Osteoblast (primary cell): ENCODE measurements around the gene SULT6B1. TPM values are rescaled to one million over a fixed set of nuclear protein-coding genes. Genes with fewer than 3 reads are reported as not detected.

Experiments
- DNase-seq: peaks from one replicate; pipeline ENCODE4 v3.0.0; 2011; ENCODE audit warnings: low spot score, mixed read lengths; ENCODE audit not compliant: insufficient read length; ENCODE audit errors: missing footprints
- H2AFZ ChIP-seq: 2 replicates; pipeline ENCODE4 v1.6.0; 2011; ENCODE audit warnings: mild to moderate bottlenecking, low read length
- H3K27ac ChIP-seq: 2 replicates; pipeline ENCODE4 v1.5.1; 2011; ENCODE audit warnings: mild to moderate bottlenecking, low read depth, low read length, moderate library complexity
- H3K27me3 ChIP-seq: 2 replicates; pipeline ENCODE4 v1.6.0; 2012; ENCODE audit warnings: mild to moderate bottlenecking, control low read depth, inconsistent platforms, low read length, moderate library complexity; ENCODE audit not compliant: insufficient read depth
- H3K36me3 ChIP-seq: 2 replicates; pipeline ENCODE4 v1.5.1; 2011; ENCODE audit warnings: mild to moderate bottlenecking, low read length, control low read depth, moderate library complexity; ENCODE audit not compliant: insufficient read depth
- H3K4me1 ChIP-seq: 2 replicates; pipeline ENCODE4 v1.5.1; 2011; ENCODE audit warnings: mild to moderate bottlenecking, low read length, control low read depth, moderate library complexity; ENCODE audit not compliant: insufficient read depth
- H3K4me2 ChIP-seq: 2 replicates; pipeline ENCODE4 v1.6.0; 2011; ENCODE audit warnings: mild to moderate bottlenecking, low read length; ENCODE audit not compliant: insufficient read depth
- H3K4me3 ChIP-seq: fragments of 200-600 bp; sonication (generic); 3 replicates; pipeline ENCODE4 v1.5.1; 2012; ENCODE audit warnings: mild to moderate bottlenecking, low read length, inconsistent platforms; ENCODE audit not compliant: insufficient read depth
- H3K79me2 ChIP-seq: 2 replicates; pipeline ENCODE4 v1.6.0; 2012; ENCODE audit warnings: mild to moderate bottlenecking, low read length, control low read depth, inconsistent platforms; ENCODE audit not compliant: insufficient read depth
- H3K9me3 ChIP-seq: 2 replicates; pipeline ENCODE4 v1.5.1; 2011; ENCODE audit warnings: low read depth, low read length, control low read depth
- H4K20me1 ChIP-seq: 2 replicates; pipeline ENCODE4 v1.6.0; 2012; ENCODE audit warnings: mild to moderate bottlenecking, low read length, control low read depth; ENCODE audit not compliant: insufficient read depth
- CTCF ChIP-seq: IDR thresholded peaks from 2 replicates; pipeline ENCODE4 v1.5.1; 2011; ENCODE audit warnings: mild to moderate bottlenecking, low read depth, low read length, moderate library complexity; ENCODE audit errors: extremely low read depth
- total RNA-seq: library from RNA; depleted of rRNA; stranded (reverse); fragments of >200 nt; gene quantifications from 2 replicates; pipeline ENCODE4 v1.2.3, GENCODE V29; 2012

SULT6B1 gene
- total RNA-seq, 1 donor: not detected

GRCh38 chr2:37167636-37168180 lies 20.8 kb downstream of the SULT6B1 start:
- no peaks in the 10 kb centered on the region for H3K36me3 ChIP-seq
- no peaks in the 10 kb centered on the region for H3K79me2 ChIP-seq
- H3K4me3 ChIP-seq: no peak overlapping the region
- no peak for TF ChIP-seq CTCF
- DNase-seq: peak; percentile 78
- no peak overlapping the region for H3K27ac ChIP-seq
- no peaks in the 10 kb centered on the region for H3K9me3 ChIP-seq
- H2AFZ ChIP-seq: peak overlapping the region; percentile 80
- H3K4me1 ChIP-seq: no peaks in the 10 kb centered on the region
- H3K27me3 ChIP-seq: no peaks in the 10 kb centered on the region
- H4K20me1 ChIP-seq: no peaks in the 10 kb centered on the region
- peak overlapping the region; percentile 49 for H3K4me2 ChIP-seq

GRCh38 chr2:37164757-37165156 lies 23.7 kb downstream of the SULT6B1 start:
- H3K27me3 ChIP-seq: no peaks in the 10 kb centered on the region
- H4K20me1 ChIP-seq: no peaks in the 10 kb centered on the region
- H3K27ac ChIP-seq: no peak overlapping the region
- H2AFZ ChIP-seq: no peak overlapping the region
- DNase-seq: no peak
- H3K4me1 ChIP-seq: no peaks in the 10 kb centered on the region
- no peaks in the 10 kb centered on the region for H3K36me3 ChIP-seq
- no peak for TF ChIP-seq CTCF
- no peak overlapping the region for H3K4me3 ChIP-seq
- no peaks in the 10 kb centered on the region for H3K9me3 ChIP-seq
- no peak overlapping the region for H3K4me2 ChIP-seq
- H3K79me2 ChIP-seq: no peaks in the 10 kb centered on the region

- H3K36me3 ChIP-seq: peaks cover under 1% of the 10 kb centered on the region
- TF ChIP-seq CTCF: no peak
- H4K20me1 ChIP-seq: peaks cover 4% of the 10 kb centered on the region
- H3K4me1 ChIP-seq: peaks cover 15% of the 10 kb centered on the region
- H2AFZ ChIP-seq: peak within 1 kb of the TSS; percentile 97
- H3K9me3 ChIP-seq: no peaks in the 10 kb centered on the region
- no peaks in the 10 kb centered on the region for H3K27me3 ChIP-seq
- peak; percentile 99 for DNase-seq
- H3K4me2 ChIP-seq: peak within 1 kb of the TSS; percentile 97
- peak within 1 kb of the TSS; percentile 81 for H3K27ac ChIP-seq
- peak within 1 kb of the TSS; percentile 94 for H3K4me3 ChIP-seq
- H3K79me2 ChIP-seq: peaks cover 43% of the 10 kb centered on the region
These were observed 31.4 kb downstream of the SULT6B1 start, which contains the start of gene EIF2AK2 for GRCh38 chr2:37156857-37157714. TSS of gene EIF2AK2 (minus strand) at chr2:37156980. CDS start at chr2:37147806, 9,174 bp downstream.
